ENCODE measurements around the gene F3. TPM values are rescaled to one million over a fixed set of nuclear protein-coding genes. Genes with fewer than 3 reads are reported as not detected.

Gene F3
- total RNA-seq, 1 experiment from 2014 or later, result 58.5 TPM

- no peaks in the 10 kb centered on the region for H4K20me1 ChIP-seq (ENCODE audit: insufficient read depth)
- DNase-seq (ENCODE audit: low read depth, low spot score), result no peak
- peaks cover 13 to 38% of the 10 kb centered on the region in 2 experiments; a peak in 3 of 4 replicates for H3K4me1 ChIP-seq (ENCODE audit: control insufficient read depth in 1 of 2, insufficient read depth in 2 of 2, low read length in 2 of 2)
- CTCF ChIA-PET, result no interaction called here
- H3K79me2 ChIP-seq (ENCODE audit: insufficient read depth, low read length), result peaks cover 76% of the 10 kb centered on the region
- no peak overlapping the region for H3K4me2 ChIP-seq (ENCODE audit: low read length)
- no TSS peak for BruUV-seq (replicated peaks)
- H3K9ac ChIP-seq (ENCODE audit: low read length), result no peak overlapping the region
- no peak for ATAC-seq
- H3K27me3 ChIP-seq (ENCODE audit: insufficient read depth, low read length), result no peaks in the 10 kb centered on the region
- no peaks in the 10 kb centered on the region for H3K9me2 ChIP-seq (ENCODE audit: insufficient read depth)
- intact Hi-C loops (cut with micrococcal nuclease), result no loop called here
- no peak for TF ChIP-seq MAX (IDR thresholded peaks at IDR 0.05)
- TF ChIP-seq FOSL1 (IDR thresholded peaks at IDR 0.05; ENCODE audit: low read depth), result no peak
- TF ChIP-seq ELF1 (IDR thresholded peaks at IDR 0.05; ENCODE audit: borderline replicate concordance, low read depth), result no peak
- no peak for TF ChIP-seq EZH2 (IDR thresholded peaks at IDR 0.05)
- no peak for TF ChIP-seq POLR2A (IDR thresholded peaks at IDR 0.05; ENCODE audit: borderline replicate concordance, extremely low read depth, insufficient read depth, insufficient read length)
- TF ChIP-seq ZBTB33 (IDR thresholded peaks at IDR 0.05; ENCODE audit: extremely low read depth, insufficient replicate concordance, low read length), result no peak
- no peak for TF ChIP-seq TCF7L2 (IDR thresholded peaks at IDR 0.05; ENCODE audit: borderline replicate concordance, extremely low read depth, insufficient read depth, insufficient read length)
- TF ChIP-seq SRF (IDR thresholded peaks at IDR 0.05; ENCODE audit: low read depth), result no peak
- TF ChIP-seq JUND (IDR thresholded peaks at IDR 0.05), result no peak
- TF ChIP-seq SP1 (IDR thresholded peaks at IDR 0.05; ENCODE audit: low read depth), result no peak
- TF ChIP-seq, protein P1, sequence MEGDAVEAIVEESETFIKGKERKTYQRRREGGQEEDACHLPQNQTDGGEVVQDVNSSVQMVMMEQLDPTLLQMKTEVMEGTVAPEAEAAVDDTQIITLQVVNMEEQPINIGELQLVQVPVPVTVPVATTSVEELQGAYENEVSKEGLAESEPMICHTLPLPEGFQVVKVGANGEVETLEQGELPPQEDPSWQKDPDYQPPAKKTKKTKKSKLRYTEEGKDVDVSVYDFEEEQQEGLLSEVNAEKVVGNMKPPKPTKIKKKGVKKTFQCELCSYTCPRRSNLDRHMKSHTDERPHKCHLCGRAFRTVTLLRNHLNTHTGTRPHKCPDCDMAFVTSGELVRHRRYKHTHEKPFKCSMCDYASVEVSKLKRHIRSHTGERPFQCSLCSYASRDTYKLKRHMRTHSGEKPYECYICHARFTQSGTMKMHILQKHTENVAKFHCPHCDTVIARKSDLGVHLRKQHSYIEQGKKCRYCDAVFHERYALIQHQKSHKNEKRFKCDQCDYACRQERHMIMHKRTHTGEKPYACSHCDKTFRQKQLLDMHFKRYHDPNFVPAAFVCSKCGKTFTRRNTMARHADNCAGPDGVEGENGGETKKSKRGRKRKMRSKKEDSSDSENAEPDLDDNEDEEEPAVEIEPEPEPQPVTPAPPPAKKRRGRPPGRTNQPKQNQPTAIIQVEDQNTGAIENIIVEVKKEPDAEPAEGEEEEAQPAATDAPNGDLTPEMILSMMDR (IDR thresholded peaks at IDR 0.05 in 2 of 3, conservative IDR thresholded peaks at IDR 0.05 in 1 of 3; ENCODE audit: borderline replicate concordance in 1 of 3, insufficient read depth in 1 of 3, low read depth in 2 of 3, low read length in 2 of 3), result no peak
- TF ChIP-seq REST (IDR thresholded peaks at IDR 0.05; ENCODE audit: low read depth), result no peak
- TF ChIP-seq RAD21 (IDR thresholded peaks at IDR 0.05; ENCODE audit: low read depth), result no peak
- no peak for TF ChIP-seq YY1 (IDR thresholded peaks at IDR 0.05; ENCODE audit: extremely low read depth, insufficient replicate concordance, low read depth, low read length)
- TF ChIP-seq EGR1 (IDR thresholded peaks at IDR 0.05; ENCODE audit: low read depth), result no peak
- no peak for TF ChIP-seq CEBPB (IDR thresholded peaks at IDR 0.05; ENCODE audit: low read depth)
- TF ChIP-seq ZFX (IDR thresholded peaks at IDR 0.05), result no peak
- TF ChIP-seq SIN3A (IDR thresholded peaks at IDR 0.05; ENCODE audit: low read depth), result no peak
- no peak overlapping the region for H3K27ac ChIP-seq (ENCODE audit: low read depth, low read length)
- RAD21 ChIA-PET (ENCODE audit: low non-redundant PET in 1 of 2, low total read pairs in 2 of 2, uncharacterized antibody in 2 of 2, unreplicated experiment in 2 of 2), result no interaction called here
- no peak overlapping the region for H2AFZ ChIP-seq (ENCODE audit: low read depth, low read length, poor library complexity, severe bottlenecking)
- no peaks in the 10 kb centered on the region for H3K9me3 ChIP-seq (ENCODE audit: control insufficient read depth in 1 of 2, insufficient read depth in 1 of 2, low read depth in 1 of 2, low read length in 2 of 2)
- peaks cover 6 to 61% of the 10 kb centered on the region in 2 experiments; a peak in 1 of 4 replicates for H3K36me3 ChIP-seq (ENCODE audit: control insufficient read depth in 1 of 2, insufficient read depth in 2 of 2, low read length in 2 of 2)
- no peak overlapping the region for H3K4me3 ChIP-seq (replicated peaks in 1 of 2; ENCODE audit: low read depth in 1 of 2, low read length in 2 of 2)
- POLR2A ChIA-PET, result no interaction called here
These were observed 3.2 kb downstream of the F3 start for GRCh38 chr1:94538243-94538827.

Data from HCT116 (cell line).